Activated CD8-positive, alpha-beta T cell treated with anti-CD3 and anti-CD28 coated beads, Interleukin-2, amount 10 ng/mL, durations not matched to agents 7 days and 5 days (primary cell): ENCODE data around the gene MAST1. TPM values are rescaled to one million over a fixed set of nuclear protein-coding genes. Genes with fewer than 3 reads are reported as not detected.

ENCODE experiments used
- ATAC-seq: fragments of 150-1000 bp; cut with Tn5 transposase; one replicate; pipeline ENCODE4 v1.10.0; 2021; ENCODE audit warnings: moderate library complexity
- CTCF ChIA-PET: fragments of 350-600 bp; sonication (Branson Sonifier 250); formaldehyde crosslinking; loops from one replicate; lab custom pipeline; 2021; ENCODE audit warnings: antibody characterized with exemption; lab: Charles Lee
- POLR2A ChIA-PET: fragments of 350-600 bp; sonication (Branson Sonifier 250); formaldehyde crosslinking; loops from one replicate; lab custom pipeline; 2021; ENCODE audit warnings: antibody characterized with exemption; lab: Charles Lee
- DNase-seq: peaks from one replicate; pipeline ENCODE4 v3.0.0-alpha.2; 2020
- H3K27ac Mint-ChIP-seq: one replicate; pipeline ENCODE4 v1.8.0; 2021; ENCODE audit warnings: mild to moderate bottlenecking, mixed read lengths
- H3K27me3 Mint-ChIP-seq: one replicate; pipeline ENCODE4 v1.8.0; 2021; ENCODE audit warnings: low read depth, mixed read lengths
- H3K36me3 Mint-ChIP-seq: one replicate; pipeline ENCODE4 v1.8.0; 2021; ENCODE audit warnings: low read depth, mixed read lengths
- H3K4me1 Mint-ChIP-seq: one replicate; pipeline ENCODE4 v1.8.0; 2021; ENCODE audit warnings: low read depth, mixed read lengths
- H3K4me3 Mint-ChIP-seq: one replicate; pipeline ENCODE4 v1.8.0; 2021; ENCODE audit warnings: mild to moderate bottlenecking, mixed read lengths
- H3K9me3 Mint-ChIP-seq: one replicate; pipeline ENCODE4 v1.8.0; 2022; ENCODE audit warnings: mixed read lengths; ENCODE audit not compliant: insufficient read depth
- total RNA-seq, 2 experiments: library from RNA; stranded (reverse); gene quantifications; one replicate each; pipeline ENCODE4 v1.2.3, GENCODE V29; 2021

MAST1 gene
- total RNA-seq, 2 experiments from 2014 or later: 0.89 to 1.3 TPM

DNA sequence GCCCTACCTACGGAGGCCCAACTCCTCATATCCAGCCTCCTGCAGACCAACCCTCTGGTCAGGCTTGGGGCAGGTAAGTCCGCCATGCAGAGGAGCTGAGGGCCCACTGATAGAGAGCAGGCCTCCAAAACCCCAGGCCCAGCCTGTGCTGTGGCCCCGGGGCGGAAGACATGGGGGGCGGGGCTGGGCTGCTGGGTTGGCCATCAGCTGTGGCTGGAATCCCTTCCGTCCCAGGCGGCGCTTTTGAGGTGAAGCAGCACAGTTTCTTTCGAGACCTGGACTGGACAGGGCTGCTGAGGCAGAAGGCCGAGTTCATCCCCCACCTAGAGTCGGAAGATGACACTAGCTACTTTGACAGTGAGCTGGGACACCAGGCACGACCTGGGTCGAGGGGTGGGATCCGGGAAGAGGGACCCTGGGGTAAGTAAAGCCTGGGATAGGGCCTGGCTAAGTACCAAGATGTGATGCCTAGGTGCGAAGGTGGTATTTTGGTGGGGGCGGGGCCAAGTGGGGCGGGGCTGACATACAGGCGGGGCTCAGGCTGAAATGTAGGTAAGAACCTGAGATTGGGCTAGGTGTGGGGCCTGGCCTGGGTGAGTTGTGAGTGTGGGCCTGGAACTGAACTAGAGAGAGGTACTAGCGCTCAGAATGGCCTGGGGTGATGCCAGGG lies 27.6 kb downstream of the MAST1 start:
- Mint-ChIP-seq H3K27ac (no peak overlapping the region), H3K27me3 (no peaks in the 10 kb centered on the region), H3K4me1 (peaks cover 18% of the 10 kb centered on the region), H3K4me3 (no peak overlapping the region), H3K9me3 (no peaks in the 10 kb centered on the region), H3K36me3 (no peaks in the 10 kb centered on the region)
- DNase-seq (no peak), ATAC-seq (no peak)
- ChIA-PET POLR2A (no interaction called here), CTCF (interaction anchor here (2.0 kb wide), 1 partner anchor 100 kb away, joined by 9 read pairs; no protein-coding TSS in a partner anchor)

DNA sequence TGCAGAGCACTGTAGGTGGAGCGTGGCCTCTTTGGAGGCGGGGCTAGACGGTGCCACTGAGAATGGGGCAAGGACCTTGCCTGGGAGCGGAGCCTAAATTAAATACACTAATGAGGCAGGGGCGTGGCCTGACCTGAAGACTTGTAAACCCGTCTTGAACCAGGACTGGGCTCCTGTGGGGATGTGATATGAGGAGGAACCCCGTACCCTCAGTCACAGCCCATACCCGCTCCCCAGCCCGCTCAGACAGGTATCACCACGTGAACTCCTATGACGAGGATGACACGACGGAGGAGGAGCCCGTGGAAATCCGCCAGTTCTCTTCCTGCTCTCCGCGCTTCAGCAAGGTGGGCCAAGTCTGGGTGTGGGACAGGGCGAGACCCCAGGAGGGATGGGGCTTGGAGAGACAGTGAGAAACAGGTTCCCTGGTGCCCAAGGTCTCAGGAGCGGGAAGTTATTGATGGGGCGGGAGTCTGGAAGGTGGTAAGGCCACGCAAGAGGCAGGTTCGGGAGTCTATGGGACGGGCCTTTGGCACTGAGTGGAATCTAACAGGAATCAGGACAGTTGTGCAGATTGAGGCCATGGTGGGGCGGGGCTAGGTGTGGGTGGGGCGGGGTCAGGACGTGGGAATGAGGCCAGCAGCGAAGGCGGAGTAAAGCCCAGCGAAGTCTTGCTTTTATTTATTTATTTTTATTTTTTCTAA lies 28.3 kb downstream of the MAST1 start:
- ChIA-PET CTCF (no interaction called here), POLR2A (no interaction called here)
- Mint-ChIP-seq H3K27ac (no peak overlapping the region), H3K4me1 (peaks cover 18% of the 10 kb centered on the region), H3K27me3 (no peaks in the 10 kb centered on the region), H3K9me3 (no peaks in the 10 kb centered on the region), H3K4me3 (no peak overlapping the region), H3K36me3 (no peaks in the 10 kb centered on the region)
- ATAC-seq (no peak), DNase-seq (no peak)

DNA sequence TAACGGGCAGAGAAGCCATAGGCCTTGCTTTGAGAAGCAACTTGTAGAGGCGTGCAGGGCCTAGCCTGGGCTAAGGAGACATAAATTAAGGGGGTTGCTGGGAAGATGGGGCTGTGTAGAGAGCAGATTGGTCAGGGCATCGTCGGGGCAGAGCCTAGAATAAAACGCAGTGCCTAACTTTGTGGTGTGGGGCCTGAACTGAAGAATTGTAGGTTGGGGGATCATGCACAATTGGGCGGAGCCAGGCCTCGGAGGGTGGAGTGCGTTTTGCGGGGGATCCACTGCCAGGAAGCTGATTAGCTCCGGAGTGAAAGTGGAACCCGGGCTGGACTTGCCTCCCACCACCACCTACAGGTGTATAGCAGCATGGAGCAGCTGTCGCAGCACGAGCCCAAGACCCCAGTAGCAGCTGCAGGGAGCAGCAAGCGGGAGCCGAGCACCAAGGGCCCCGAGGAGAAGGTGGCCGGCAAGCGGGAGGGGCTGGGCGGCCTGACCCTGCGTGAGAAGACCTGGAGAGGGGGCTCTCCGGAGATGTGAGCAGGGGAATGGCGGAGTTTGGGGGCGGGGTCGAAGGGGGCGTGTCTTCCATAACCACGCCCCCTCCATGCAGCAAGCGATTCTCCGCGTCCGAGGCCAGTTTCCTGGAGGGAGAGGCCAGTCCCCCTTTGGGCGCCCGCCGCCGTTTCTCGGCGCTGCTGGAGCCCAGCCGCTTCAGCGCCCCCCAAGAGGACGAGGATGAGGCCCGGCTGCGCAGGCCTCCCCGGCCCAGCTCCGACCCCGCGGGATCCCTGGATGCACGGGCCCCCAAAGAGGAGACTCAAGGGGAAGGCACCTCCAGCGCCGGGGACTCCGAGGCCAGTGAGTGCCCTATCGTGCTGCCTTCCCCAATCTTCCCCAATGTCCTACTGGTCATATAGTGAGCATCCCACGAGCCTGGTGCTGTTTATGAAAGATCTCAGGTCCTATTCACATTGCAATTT lies 29.1 kb downstream of the MAST1 start:
- Mint-ChIP-seq H3K4me1 (peaks cover 18% of the 10 kb centered on the region), H3K27ac (peak overlapping the region; percentile 5), H3K27me3 (no peaks in the 10 kb centered on the region), H3K9me3 (no peaks in the 10 kb centered on the region), H3K36me3 (peaks cover 6% of the 10 kb centered on the region), H3K4me3 (peak overlapping the region; percentile 64)
- ATAC-seq (peak; percentile 81), DNase-seq (peak; percentile 80)
- POLR2A ChIA-PET: no interaction called here
- CTCF ChIA-PET: interaction anchor here (1.0 kb wide), 1 partner anchor 20 kb away, joined by 4 read pairs; no protein-coding TSS in a partner anchor

DNA sequence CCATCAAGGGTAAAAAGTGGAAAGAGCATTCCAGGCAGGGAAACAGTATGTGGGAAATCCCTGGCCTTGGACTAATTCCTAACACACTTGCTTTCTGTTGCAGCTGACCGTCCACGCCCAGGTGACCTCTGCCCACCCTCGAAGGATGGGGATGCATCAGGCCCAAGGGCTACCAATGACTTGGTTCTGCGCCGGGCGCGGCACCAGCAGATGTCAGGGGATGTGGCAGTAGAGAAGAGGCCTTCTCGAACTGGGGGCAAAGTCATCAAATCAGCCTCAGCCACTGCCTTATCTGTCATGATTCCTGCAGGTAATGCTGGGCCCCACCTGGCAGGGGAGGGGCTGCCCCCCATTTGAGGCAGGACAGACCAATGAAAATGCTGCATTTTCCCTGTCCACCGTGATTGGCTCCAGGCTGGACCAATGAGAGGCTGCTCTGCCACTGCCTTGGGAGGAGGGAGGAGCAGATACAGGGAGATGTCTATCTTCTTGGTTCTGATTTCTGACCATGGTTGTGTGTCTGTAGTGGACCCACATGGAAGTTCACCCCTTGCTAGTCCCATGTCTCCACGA lies 30.3 kb downstream of the MAST1 start:
- POLR2A ChIA-PET: interaction anchor here (0.6 kb wide), 1 partner anchor 29 kb away, joined by 4 read pairs; no protein-coding TSS in a partner anchor

DNA sequence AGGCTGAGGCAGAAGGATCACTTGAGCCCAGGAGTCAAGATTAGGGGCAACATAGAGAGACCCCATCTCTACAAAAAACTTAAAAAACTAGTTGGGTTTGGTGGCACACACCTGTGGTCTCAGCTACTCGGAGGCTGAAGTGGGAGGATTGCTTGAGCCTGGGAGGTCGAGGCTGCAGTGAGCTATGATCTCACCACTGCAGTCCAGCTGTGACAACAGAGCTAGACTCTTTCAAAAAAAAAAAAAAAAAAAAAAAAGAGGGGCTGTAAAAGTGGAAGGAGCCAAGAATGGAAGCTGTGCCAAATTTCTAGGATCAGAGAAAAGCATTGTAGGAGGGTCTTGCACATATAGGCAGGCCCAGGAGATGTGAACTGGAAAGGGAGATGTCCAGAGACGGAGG lies 33.4 kb downstream of the MAST1 start:
- Mint-ChIP-seq H3K4me3 (no peak overlapping the region), H3K27me3 (no peaks in the 10 kb centered on the region), H3K4me1 (peaks cover 15% of the 10 kb centered on the region), H3K27ac (no peak overlapping the region), H3K36me3 (peaks cover 27% of the 10 kb centered on the region), H3K9me3 (no peaks in the 10 kb centered on the region)
- ChIA-PET POLR2A (no interaction called here), CTCF (interaction anchor here (2.4 kb wide), 1 partner anchor 94 kb away, joined by 11 read pairs; no protein-coding TSS in a partner anchor)
- no peak for ATAC-seq
- no peak for DNase-seq

More for the DNA sequence above, 30.3 kb downstream of the MAST1 start:
- Mint-ChIP-seq H3K4me3 (no peak overlapping the region), H3K27ac (no peak overlapping the region), H3K36me3 (peaks cover 15% of the 10 kb centered on the region), H3K4me1 (peaks cover 20% of the 10 kb centered on the region), H3K27me3 (no peaks in the 10 kb centered on the region), H3K9me3 (no peaks in the 10 kb centered on the region)
- CTCF ChIA-PET: no interaction called here
- ATAC-seq (no peak), DNase-seq (no peak)

DNA sequence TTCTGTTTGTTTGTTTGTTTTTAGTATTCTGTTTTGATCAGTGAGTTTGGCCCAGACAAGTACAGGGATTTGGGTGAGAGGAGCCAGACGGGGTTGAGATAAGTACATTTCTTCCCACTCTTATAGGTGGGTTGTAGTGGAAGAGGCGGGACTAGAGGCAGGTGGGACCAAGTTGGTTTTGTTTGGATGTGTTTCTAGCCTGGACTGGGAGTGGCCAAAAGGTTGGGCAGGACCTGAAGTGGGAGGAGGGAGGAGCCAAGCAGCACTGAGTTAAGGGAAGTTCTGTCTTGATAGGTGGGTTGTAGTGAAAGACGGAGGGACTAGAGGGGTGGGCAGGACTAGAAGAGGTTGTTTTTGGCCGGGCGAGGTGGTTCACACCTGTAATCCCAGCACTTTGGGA lies 33.9 kb downstream of the MAST1 start:
- peaks cover 10% of the 10 kb centered on the region for H3K4me1 Mint-ChIP-seq
- CTCF ChIA-PET: interaction anchor here (0.6 to 2.4 kb wide), 6 partner anchors 10 to 129 kb away, joined by 3 to 11 read pairs (median 6); no protein-coding TSS in a partner anchor
- DNase-seq: no peak
- H3K27ac Mint-ChIP-seq: no peak overlapping the region
- no peak for ATAC-seq
- POLR2A ChIA-PET: interaction anchor here (0.6 kb wide), 1 partner anchor 8 kb away, joined by 3 read pairs; no protein-coding TSS in a partner anchor
- peaks cover 27% of the 10 kb centered on the region for H3K36me3 Mint-ChIP-seq
- no peaks in the 10 kb centered on the region for H3K27me3 Mint-ChIP-seq
- H3K9me3 Mint-ChIP-seq: no peaks in the 10 kb centered on the region
- no peak overlapping the region for H3K4me3 Mint-ChIP-seq

DNA sequence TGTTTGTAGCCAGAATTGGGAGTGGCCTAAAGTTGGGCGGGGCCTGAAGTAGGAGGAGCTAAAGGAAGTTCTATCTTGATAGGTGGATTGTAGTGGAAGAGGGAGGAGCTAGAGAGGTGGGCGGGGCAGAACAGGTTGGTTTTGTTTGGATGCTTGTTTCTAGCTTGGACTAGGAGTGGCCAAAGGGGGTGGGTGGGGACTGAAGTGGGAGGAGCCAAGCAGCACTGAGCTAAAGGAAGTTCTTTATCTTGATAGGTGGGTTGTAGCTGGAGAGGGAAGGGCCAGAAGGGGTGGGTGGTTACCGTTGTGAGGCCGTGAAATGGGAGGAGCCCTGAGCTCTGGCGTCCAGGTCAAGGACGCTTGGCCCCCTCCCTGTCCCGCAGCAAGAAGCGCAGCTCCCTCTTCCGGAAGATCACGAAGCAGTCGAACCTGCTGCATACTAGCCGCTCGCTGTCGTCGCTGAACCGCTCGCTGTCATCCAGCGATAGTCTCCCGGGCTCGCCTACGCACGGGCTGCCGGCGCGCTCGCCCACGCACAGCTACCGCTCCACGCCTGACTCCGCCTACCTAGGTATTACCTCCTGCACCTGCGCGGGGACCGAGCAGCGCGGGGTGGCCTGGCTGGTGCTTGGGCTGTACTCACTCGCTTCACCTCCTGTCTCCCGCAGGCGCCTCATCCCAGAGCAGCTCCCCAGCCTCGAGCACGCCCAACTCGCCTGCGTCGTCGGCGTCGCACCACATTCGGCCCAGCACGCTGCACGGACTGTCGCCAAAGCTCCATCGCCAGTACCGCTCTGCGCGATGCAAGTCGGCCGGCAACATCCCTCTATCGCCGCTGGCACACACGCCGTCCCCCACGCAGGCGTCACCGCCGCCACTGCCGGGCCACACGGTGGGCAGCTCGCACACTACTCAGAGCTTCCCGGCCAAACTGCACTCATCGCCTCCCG lies 34.9 kb downstream of the MAST1 start:
- Mint-ChIP-seq H3K4me3 (no peak overlapping the region), H3K36me3 (peaks cover 29% of the 10 kb centered on the region), H3K27me3 (no peaks in the 10 kb centered on the region), H3K4me1 (peaks cover 4% of the 10 kb centered on the region), H3K27ac (no peak overlapping the region), H3K9me3 (no peaks in the 10 kb centered on the region)
- CTCF ChIA-PET: interaction anchor here (0.6 to 2.4 kb wide), 8 partner anchors 9 to 129 kb away, joined by 3 to 11 read pairs (median 6); partner anchors contain the start of gene FARSA
- DNase-seq (peak; percentile 76), ATAC-seq (peak; percentile 80)
- POLR2A ChIA-PET: interaction anchor here (0.6 to 1.2 kb wide), 2 partner anchors 8 to 11 kb away, joined by 3 to 4 read pairs; no protein-coding TSS in a partner anchor

DNA sequence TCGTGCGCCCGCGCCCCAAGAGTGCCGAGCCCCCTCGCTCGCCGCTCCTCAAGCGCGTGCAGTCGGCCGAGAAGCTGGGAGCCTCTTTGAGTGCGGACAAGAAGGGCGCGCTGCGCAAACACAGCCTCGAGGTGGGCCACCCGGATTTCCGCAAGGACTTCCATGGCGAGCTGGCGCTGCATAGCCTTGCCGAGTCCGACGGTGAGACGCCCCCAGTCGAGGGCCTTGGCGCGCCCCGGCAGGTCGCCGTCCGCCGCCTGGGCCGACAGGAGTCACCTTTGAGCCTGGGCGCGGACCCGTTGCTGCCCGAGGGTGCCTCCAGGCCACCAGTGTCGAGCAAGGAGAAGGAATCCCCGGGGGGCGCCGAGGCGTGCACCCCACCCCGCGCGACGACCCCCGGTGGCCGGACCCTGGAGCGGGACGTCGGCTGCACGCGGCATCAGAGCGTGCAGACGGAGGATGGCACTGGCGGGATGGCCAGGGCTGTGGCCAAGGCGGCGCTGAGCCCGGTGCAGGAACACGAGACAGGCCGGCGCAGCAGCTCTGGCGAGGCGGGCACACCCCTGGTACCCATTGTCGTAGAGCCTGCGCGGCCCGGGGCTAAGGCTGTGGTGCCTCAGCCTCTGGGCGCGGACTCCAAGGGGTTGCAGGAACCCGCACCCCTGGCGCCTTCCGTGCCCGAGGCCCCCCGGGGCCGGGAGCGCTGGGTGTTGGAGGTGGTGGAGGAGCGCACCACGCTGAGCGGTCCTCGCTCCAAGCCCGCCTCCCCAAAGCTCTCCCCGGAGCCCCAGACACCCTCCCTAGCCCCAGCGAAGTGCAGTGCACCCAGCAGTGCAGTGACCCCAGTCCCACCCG lies 35.8 kb downstream of the MAST1 start:
- no peak overlapping the region for H3K27ac Mint-ChIP-seq
- H3K27me3 Mint-ChIP-seq: no peaks in the 10 kb centered on the region
- no peaks in the 10 kb centered on the region for H3K9me3 Mint-ChIP-seq
- DNase-seq (no peak), ATAC-seq (no peak)
- ChIA-PET POLR2A (interaction anchor here (0.5 to 1.2 kb wide), 2 partner anchors 10 to 204 kb away, joined by 3 to 4 read pairs; no protein-coding TSS in a partner anchor), CTCF (interaction anchor here (1.7 to 1.8 kb wide), 2 partner anchors 11 kb away, joined by 4 to 8 read pairs; no protein-coding TSS in a partner anchor)
- H3K4me1 Mint-ChIP-seq: peaks cover 3% of the 10 kb centered on the region
- H3K36me3 Mint-ChIP-seq: peaks cover 34% of the 10 kb centered on the region
- no peak overlapping the region for H3K4me3 Mint-ChIP-seq

DNA sequence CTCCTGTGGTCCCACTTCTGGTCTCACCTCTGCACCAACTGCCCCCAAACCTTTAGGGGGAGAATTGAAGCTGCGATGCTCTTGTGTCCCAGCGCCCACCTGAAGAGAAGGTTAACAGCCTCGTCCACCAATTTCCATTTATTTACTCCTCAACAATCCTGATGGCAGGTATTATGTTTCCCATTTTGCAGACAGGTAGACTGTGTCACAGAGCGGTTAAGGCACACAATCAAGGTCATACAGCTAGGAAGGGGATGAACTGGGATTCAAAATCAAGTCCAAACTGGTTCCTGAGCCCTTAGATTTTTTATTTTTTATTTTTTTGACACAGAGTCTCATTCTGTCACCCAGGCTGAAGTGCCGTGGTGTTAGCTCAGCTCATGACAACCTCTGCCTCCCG lies 36.8 kb downstream of the MAST1 start:
- POLR2A ChIA-PET: interaction anchor here (2.2 kb wide), 1 partner anchor 10 kb away, joined by 6 read pairs; no protein-coding TSS in a partner anchor
- H3K27ac Mint-ChIP-seq: no peak overlapping the region
- no peaks in the 10 kb centered on the region for H3K9me3 Mint-ChIP-seq

More for the DNA sequence above, 36.8 kb downstream of the MAST1 start:
- Mint-ChIP-seq H3K27me3 (no peaks in the 10 kb centered on the region), H3K36me3 (peaks cover 35% of the 10 kb centered on the region), H3K4me1 (peaks cover 7% of the 10 kb centered on the region), H3K4me3 (no peak overlapping the region)
- no peak for ATAC-seq
- no peak for DNase-seq
- CTCF ChIA-PET: interaction anchor here (1.7 kb wide), 1 partner anchor 10 kb away, joined by 4 read pairs; no protein-coding TSS in a partner anchor
